HG03066 (cell line): Measurements from ENCODE around the gene MSANTD2.

Experiments used
- ATAC-seq: cut with Tn5 transposase; IDR thresholded peaks from one replicate; pipeline ENCODE4 v1.9.1; 2021; ENCODE audit warnings: low read depth; ENCODE audit not compliant: unreplicated experiment

MSANTD2 gene

GRCh38 chr11:124756033-124756752 lies 44.0 kb downstream of the MSANTD2 start:
- ATAC-seq = no peak

DNA sequence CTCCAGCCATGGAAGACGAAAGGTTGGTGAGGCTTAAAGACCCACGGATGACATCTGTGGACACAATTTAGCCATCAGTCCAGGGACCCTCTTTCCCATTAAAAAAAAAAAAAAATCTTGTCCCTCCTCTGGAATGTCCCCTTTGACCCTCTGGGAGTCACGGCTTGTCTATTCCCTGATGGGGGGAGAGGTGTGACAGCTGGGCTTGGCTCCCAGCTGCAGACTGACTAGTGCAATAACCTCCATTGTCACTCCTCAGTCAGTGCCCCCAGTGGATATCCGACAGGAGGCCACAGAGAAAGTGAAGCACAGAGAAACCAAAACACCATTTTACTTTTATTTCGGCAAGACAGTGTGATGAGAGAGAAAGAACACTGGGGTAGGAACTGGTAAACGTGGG lies 45.5 kb downstream of the MSANTD2 start:
- no peak for ATAC-seq

DNA sequence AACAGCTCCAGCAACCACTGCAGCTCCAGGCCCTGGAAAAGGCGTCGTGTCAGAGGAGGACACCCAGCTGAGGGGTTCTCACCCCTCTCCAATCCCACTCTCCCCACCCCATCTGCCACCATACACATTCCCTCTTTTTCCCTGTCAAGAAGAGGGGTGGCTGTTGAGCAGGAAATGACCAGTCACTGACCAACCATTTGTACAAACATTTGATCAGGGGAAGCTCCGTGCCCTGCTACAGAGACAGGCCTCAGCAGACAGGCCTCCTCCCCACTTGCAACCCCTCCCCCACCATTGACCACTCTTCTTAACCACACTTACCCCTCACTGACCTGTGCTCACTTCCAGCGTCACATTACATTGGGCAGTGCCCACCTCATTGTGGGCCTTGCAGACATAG lies 45.9 kb downstream of the MSANTD2 start:
- ATAC-seq = no peak

GRCh38 chr11:124753624-124754023 lies 46.6 kb downstream of the MSANTD2 start:
- no peak for ATAC-seq

DNA sequence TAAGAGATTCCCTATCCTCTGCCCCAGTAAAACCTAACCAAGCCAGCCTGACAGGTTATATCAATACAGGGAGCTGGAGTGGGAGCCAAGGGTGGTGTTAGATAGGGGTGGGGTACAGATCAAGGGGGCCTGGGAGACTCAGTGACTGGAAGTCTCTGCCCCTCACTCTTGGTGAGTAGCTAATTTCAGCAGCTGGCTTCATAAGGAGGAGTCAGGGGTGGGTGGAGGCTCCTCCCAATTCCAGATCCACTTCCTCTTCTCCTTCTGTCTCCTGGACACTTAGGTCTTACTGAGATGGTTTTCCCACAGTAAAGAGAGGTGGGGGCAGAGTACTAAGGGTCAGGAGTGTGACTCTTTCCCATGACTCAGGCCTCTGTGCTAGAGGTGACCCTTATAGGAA lies 47.0 kb downstream of the MSANTD2 start:
- ATAC-seq = no peak

DNA sequence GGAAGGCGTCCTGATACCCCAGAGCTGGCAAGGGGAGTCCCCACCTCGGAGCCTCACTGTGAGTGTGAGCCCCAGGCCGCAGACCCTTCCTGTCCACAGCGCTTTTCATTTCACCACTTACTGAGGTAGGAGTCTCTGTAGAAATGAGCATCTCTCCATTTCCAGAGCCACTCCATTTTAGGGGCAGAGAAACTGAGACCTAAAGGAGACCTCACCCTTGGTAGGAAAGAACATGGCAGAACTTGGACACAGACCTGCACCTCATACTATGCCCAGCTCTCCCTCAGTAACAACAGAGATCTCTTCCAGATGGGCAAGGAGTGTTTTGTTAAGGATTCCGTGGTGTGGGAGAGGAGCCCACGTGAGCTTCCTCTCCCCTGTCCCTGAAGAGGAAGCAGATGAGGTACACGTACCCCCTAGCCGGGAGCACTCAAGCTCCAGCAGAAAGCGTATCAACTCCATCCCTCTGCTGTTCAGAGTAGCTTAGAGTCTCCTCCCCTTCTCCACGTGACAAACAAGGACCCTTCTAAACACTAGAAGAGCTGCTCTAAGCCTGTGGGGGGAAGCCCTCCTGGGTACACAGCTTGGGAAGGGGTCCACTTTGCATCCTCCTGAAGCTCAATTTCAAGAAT lies 47.6 kb downstream of the MSANTD2 start:
- no peak for ATAC-seq

- no peak for ATAC-seq
Observed at GRCh38 chr11:124751741-124752470, 48.3 kb downstream of the MSANTD2 start, which contains the start of gene VSIG2. TSS of gene VSIG2 (minus strand) at chr11:124752255. CDS start at chr11:124752137, 118 bp downstream.

DNA sequence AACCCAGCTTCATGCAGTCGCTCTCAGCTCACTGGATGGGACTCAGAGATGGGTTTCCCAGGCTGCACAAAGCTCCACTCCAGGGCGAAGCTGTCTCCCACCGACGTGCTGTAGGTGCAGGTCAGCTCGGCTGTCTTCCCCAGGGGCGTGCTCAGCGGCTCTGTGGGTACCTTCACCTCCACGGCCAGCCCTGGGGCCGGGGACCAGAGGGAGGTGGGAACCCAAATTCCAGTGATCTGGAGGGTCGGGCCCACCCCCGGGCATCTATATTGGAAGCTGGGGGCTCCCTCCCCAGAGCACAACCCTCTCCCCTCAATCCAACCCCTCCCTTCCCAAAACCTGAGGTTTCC lies 48.8 kb downstream of the MSANTD2 start:
- ATAC-seq = no peak

- no peak for ATAC-seq
Observed at GRCh38 chr11:124749912-124750311, 50.3 kb downstream of the MSANTD2 start.

- ATAC-seq = no peak
Observed at GRCh38 chr11:124748481-124749343, 51.5 kb downstream of the MSANTD2 start.

- ATAC-seq = no peak
Observed at GRCh38 chr11:124748100-124748418, 52.1 kb downstream of the MSANTD2 start.

DNA sequence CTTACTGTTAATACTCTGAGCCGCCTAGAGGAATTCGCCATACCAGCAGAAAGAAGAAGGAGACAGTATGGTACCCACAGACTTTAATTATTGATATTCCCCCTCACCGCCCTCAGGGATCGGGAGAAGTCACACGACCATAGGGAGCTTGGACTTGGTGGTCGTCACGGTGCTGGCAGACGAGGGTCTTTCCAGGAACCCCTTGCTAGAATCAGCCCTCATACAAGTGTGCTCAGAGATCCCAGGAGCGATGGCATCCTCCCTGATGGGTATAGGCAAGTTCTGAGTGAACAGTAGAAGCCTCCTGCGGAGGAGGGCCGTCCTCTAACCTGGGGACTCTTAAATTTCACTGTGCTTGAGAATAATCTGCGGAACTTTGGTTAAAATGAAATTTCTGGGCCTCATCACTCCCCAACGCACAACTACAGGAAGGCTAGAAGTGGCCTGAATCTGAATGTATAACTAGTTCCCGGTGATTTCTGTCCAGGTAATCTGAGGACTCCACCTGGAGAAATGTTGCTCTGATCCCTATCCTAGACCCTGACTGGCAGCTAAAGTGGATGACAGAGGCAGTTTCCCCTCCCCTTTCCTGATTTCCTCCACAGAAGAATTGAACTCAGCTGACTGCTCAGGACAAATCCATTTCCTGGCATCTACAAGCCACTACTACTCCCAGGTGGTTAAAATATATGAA lies 52.7 kb downstream of the MSANTD2 start:
- no peak for ATAC-seq

- peak; percentile 88 for ATAC-seq
Observed at GRCh38 chr11:124746621-124747243, 53.5 kb downstream of the MSANTD2 start.

DNA sequence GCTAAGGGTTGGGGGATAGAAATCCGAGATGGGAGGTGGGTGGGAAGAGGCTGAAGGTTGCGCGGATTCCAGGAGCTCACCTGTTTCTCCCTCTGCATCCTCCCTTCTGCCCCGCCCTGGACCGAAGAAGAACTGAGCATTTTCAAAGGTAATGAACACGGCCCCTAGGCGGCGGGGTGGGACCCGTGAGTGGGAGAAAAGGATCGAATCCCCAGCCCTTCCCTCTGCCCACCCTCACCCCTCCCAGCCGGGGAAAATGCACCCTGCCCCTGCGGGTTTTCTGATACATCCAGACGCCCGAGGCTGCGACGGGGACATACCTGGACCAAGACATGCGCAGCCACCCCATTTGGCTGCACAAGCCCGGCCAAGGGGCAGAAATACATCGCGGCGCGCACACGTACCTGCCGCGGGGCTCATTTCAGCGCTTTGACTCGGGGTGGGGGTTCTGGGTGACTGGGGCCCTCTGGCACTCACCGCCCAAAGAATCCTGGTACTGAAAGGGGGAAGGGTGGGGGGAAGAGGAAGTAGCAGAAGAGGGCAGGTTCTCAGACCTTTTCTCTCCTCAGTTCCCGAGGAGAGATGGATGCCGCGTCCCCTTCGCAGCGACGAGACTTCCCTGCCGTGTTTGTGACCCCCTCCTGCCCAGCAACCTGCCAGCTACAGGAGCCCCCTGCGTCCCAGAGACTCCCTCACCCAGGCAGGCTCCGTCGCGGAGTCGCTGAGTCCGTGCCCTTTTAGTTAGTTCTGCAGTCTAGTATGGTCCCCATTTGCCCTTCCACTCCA lies 54.2 kb downstream of the MSANTD2 start:
- ATAC-seq = peak; percentile 25

- ATAC-seq = no peak
Observed at GRCh38 chr11:124745270-124745834, 54.9 kb downstream of the MSANTD2 start.

DNA sequence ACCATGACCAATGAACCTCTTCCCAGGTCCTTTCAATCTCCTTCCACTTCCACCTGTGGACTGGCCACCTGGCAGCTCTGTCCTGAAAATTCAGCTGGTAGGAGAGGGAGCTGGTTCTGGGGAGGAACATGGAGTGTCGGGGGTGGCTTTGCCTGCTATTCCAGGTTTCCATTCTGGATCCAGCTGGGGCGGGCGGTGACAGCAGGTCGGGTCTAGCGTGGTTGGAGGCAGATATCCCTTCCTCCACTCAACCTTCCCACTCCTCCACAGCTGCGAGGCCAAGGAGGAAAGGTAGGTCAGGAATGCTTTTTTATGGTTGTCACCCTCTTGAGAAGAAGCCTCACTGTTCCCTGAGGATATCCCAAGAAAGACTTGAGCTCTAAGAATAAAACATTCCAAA lies 57.2 kb downstream of the MSANTD2 start:
- no peak for ATAC-seq

DNA sequence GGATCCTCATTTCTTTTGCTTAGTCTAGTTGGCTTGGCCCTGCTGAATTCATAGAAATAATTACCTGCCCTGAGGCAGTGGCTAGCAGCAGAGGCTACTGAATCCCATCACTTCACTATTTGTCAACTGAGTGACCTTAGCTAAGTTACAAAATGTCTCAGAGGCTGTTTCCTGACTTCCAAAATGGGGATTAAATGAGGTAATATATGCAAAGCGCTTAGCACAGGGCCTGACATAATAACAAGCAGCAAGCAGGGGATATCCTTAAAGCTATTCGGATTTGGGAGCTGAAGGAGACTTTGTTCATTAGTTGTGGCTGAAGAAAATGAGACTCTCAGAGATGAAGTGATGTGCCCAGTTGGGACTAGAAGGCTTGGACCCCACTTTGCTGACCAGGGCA lies 57.7 kb downstream of the MSANTD2 start:
- ATAC-seq = no peak

DNA sequence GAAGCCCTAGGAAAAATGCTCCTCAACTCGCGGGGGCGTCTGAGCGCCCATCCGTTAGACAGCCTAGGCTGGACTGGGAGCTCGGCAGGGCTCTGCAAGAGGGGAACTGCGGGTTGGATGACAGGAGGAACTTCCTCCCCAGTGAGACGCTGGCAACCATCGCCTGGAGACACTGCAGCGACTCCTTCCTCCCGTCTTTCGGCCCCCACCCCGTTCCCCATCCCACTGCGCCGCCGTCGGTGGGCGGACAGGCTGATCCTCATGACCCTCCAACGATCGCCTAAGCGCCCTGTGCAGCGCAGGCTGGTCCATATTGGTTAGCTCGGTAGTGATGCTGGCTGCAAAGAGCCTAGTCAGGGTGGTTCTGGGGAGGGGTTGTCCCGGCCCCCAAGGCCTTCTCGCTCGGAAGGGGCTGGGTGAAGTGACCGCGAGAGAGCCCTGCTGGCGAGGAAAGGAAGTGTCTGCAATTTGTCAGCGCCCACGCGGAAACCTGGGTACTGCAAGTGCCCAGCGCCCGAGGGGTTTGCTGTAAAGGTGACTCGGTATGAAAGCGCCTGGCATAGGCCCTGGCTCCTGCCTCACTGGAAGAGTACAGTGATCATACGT lies 59.8 kb downstream of the MSANTD2 start:
- peak; percentile 48 for ATAC-seq
